PFSK-1 (cell line): ENCODE results near the gene OPTC.

Source experiments
- POLR2AphosphoS5 ChIP-seq: IDR thresholded peaks from 2 replicates; pipeline ENCODE4 v1.6.1; 2012; ENCODE audit warnings: low read depth, mild to moderate bottlenecking, control low read depth, low read length, moderate library complexity
- REST ChIP-seq, 2 experiments: IDR thresholded peaks; 2 replicates each; pipeline versions ENCODE4 v1.6.1 to v1.8.0; 2011 to 2012; ENCODE audit warnings: low read depth in 2 of 2, low read length in 2 of 2, control low read depth in 1 of 2, inconsistent platforms in 1 of 2, mild to moderate bottlenecking in 1 of 2, moderate library complexity in 1 of 2; ENCODE audit not compliant: insufficient read depth in 1 of 2

GRCh38 chr1:203549309-203549708 is 55.4 kb downstream of the OPTC start:
- no peak for TF ChIP-seq REST (IDR thresholded peaks at IDR 0.05; ENCODE audit: insufficient read depth in 1 of 2, low read depth in 2 of 2, low read length in 2 of 2)
- TF ChIP-seq POLR2AphosphoS5 = no peak
